Measurements from ENCODE around the gene FAM240A. TPM values are rescaled to one million over a fixed set of nuclear protein-coding genes. Genes with fewer than 3 reads are reported as not detected.

The FAM240A gene
- total RNA-seq, 1 experiment from 2014 or later, result not detected

- BruUV-seq (replicated peaks), result no TSS peak
- no peak for TF ChIP-seq CEBPB (IDR thresholded peaks at IDR 0.05; ENCODE audit: low read depth)
- TF ChIP-seq, protein P1, sequence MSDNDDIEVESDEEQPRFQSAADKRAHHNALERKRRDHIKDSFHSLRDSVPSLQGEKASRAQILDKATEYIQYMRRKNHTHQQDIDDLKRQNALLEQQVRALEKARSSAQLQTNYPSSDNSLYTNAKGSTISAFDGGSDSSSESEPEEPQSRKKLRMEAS (IDR thresholded peaks at IDR 0.05), result no peak
- TF ChIP-seq, protein P2, sequence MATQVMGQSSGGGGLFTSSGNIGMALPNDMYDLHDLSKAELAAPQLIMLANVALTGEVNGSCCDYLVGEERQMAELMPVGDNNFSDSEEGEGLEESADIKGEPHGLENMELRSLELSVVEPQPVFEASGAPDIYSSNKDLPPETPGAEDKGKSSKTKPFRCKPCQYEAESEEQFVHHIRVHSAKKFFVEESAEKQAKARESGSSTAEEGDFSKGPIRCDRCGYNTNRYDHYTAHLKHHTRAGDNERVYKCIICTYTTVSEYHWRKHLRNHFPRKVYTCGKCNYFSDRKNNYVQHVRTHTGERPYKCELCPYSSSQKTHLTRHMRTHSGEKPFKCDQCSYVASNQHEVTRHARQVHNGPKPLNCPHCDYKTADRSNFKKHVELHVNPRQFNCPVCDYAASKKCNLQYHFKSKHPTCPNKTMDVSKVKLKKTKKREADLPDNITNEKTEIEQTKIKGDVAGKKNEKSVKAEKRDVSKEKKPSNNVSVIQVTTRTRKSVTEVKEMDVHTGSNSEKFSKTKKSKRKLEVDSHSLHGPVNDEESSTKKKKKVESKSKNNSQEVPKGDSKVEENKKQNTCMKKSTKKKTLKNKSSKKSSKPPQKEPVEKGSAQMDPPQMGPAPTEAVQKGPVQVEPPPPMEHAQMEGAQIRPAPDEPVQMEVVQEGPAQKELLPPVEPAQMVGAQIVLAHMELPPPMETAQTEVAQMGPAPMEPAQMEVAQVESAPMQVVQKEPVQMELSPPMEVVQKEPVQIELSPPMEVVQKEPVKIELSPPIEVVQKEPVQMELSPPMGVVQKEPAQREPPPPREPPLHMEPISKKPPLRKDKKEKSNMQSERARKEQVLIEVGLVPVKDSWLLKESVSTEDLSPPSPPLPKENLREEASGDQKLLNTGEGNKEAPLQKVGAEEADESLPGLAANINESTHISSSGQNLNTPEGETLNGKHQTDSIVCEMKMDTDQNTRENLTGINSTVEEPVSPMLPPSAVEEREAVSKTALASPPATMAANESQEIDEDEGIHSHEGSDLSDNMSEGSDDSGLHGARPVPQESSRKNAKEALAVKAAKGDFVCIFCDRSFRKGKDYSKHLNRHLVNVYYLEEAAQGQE (IDR thresholded peaks at IDR 0.05; ENCODE audit: low read depth), result no peak
- no peak for TF ChIP-seq ZBTB33 (IDR thresholded peaks at IDR 0.05; ENCODE audit: extremely low read depth, insufficient replicate concordance, low read length)
- no peak for TF ChIP-seq EZH2phosphoT487 (IDR thresholded peaks at IDR 0.05; ENCODE audit: borderline replicate concordance)
- no peak for TF ChIP-seq YY1 (IDR thresholded peaks at IDR 0.05; ENCODE audit: extremely low read depth, insufficient replicate concordance, low read depth, low read length)
- TF ChIP-seq POLR2A (IDR thresholded peaks at IDR 0.05; ENCODE audit: borderline replicate concordance, extremely low read depth, insufficient read depth, insufficient read length), result no peak
- TF ChIP-seq ZNF274 (IDR thresholded peaks at IDR 0.05; ENCODE audit: low read depth, low read length), result no peak
- TF ChIP-seq TCF7L2 (IDR thresholded peaks at IDR 0.05; ENCODE audit: borderline replicate concordance, extremely low read depth, insufficient read depth, insufficient read length), result no peak
- no peak for TF ChIP-seq SIN3A (IDR thresholded peaks at IDR 0.05; ENCODE audit: low read depth)
- no peak for TF ChIP-seq EGR1 (IDR thresholded peaks at IDR 0.05; ENCODE audit: low read depth)
- no peak for TF ChIP-seq CTCF (IDR thresholded peaks at IDR 0.05 in 2 of 3, conservative IDR thresholded peaks at IDR 0.05 in 1 of 3; ENCODE audit: borderline replicate concordance in 1 of 3, insufficient read depth in 1 of 3, low read depth in 2 of 3, low read length in 2 of 3)
- TF ChIP-seq FOSL1 (IDR thresholded peaks at IDR 0.05; ENCODE audit: low read depth), result no peak
- no peak for TF ChIP-seq RAD21 (IDR thresholded peaks at IDR 0.05; ENCODE audit: low read depth)
- no peak for TF ChIP-seq SRF (IDR thresholded peaks at IDR 0.05; ENCODE audit: low read depth)
- TF ChIP-seq JUND (IDR thresholded peaks at IDR 0.05), result no peak
- TF ChIP-seq ELF1 (IDR thresholded peaks at IDR 0.05; ENCODE audit: borderline replicate concordance, low read depth), result no peak
- no peak for TF ChIP-seq POLR2AphosphoS5 (IDR thresholded peaks at IDR 0.05; ENCODE audit: low read depth, low read length)
- ChIA-PET RAD21 (ENCODE audit: low non-redundant PET in 1 of 2, low total read pairs in 2 of 2, uncharacterized antibody in 2 of 2, unreplicated experiment in 2 of 2) (no interaction called here), CTCF (no interaction called here), POLR2A (no interaction called here)
- no peaks in the 10 kb centered on the region for H4K20me1 ChIP-seq (ENCODE audit: insufficient read depth)
- intact Hi-C loops (cut with micrococcal nuclease), result no loop called here
- H3K27me3 ChIP-seq (ENCODE audit: insufficient read depth, low read length), result no peaks in the 10 kb centered on the region
- DNase-seq (ENCODE audit: low read depth, low spot score) (no peak), ATAC-seq (no peak)
- no peaks in the 10 kb centered on the region for H3K4me1 ChIP-seq (ENCODE audit: control insufficient read depth in 1 of 2, insufficient read depth in 2 of 2, low read length in 2 of 2)
- no peak overlapping the region for H3K4me2 ChIP-seq (ENCODE audit: low read length)
- no peak overlapping the region for H3K9ac ChIP-seq (ENCODE audit: low read length)
- no peaks in the 10 kb centered on the region for H3K79me2 ChIP-seq (ENCODE audit: insufficient read depth, low read length)
- no peaks in the 10 kb centered on the region for H3K36me3 ChIP-seq (ENCODE audit: control insufficient read depth in 1 of 2, insufficient read depth in 2 of 2, low read length in 2 of 2)
- no peak overlapping the region for H2AFZ ChIP-seq (ENCODE audit: low read depth, low read length, poor library complexity, severe bottlenecking)
- H3K27ac ChIP-seq (ENCODE audit: low read depth, low read length), result no peak overlapping the region
- H3K9me3 ChIP-seq (ENCODE audit: control insufficient read depth in 1 of 2, insufficient read depth in 1 of 2, low read depth in 1 of 2, low read length in 2 of 2), result no peaks in the 10 kb centered on the region
- H3K9me2 ChIP-seq (ENCODE audit: insufficient read depth), result no peaks in the 10 kb centered on the region
- no peak overlapping the region for H3K4me3 ChIP-seq (replicated peaks in 1 of 2; ENCODE audit: low read depth in 1 of 2, low read length in 2 of 2)
Measured at GRCh38 chr3:46670000-46670890, 57.9 kb downstream of the FAM240A start.
